Subcutaneous abdominal adipose tissue (tissue), 5 donors: Measurements from ENCODE around the gene NFIC.

Experiments used
- H3K27ac ChIP-seq: one replicate; pipeline ENCODE4 v1.7.0; 2013; ENCODE audit warnings: low read depth, mild to moderate bottlenecking, inconsistent platforms, low read length, moderate library complexity
- H3K27me3 ChIP-seq, 5 donors: one replicate each; pipeline ENCODE4 v1.7.0; 2013; ENCODE audit warnings: low read length in 5 of 5, inconsistent platforms in 1 of 5; ENCODE audit not compliant: control insufficient read depth in 5 of 5, insufficient read depth in 4 of 5
- H3K36me3 ChIP-seq, 5 donors: one replicate each; pipeline ENCODE4 v1.7.0; 2013; ENCODE audit warnings: low read length in 5 of 5; ENCODE audit not compliant: control insufficient read depth in 5 of 5, insufficient read depth in 5 of 5
- H3K4me1 ChIP-seq, 5 donors: one replicate each; pipeline ENCODE4 v1.7.0; 2013; ENCODE audit warnings: low read length in 5 of 5, mild to moderate bottlenecking in 3 of 5, moderate library complexity in 1 of 5; ENCODE audit not compliant: control insufficient read depth in 5 of 5, insufficient read depth in 5 of 5
- H3K4me3 ChIP-seq, 5 donors: one replicate each; pipeline ENCODE4 v1.7.0; 2013; ENCODE audit warnings: low read length in 5 of 5, low read depth in 1 of 5
- H3K9ac ChIP-seq, 5 donors: one replicate each; pipeline ENCODE4 v1.7.0; 2013; ENCODE audit warnings: low read length in 5 of 5, mild to moderate bottlenecking in 4 of 5, moderate library complexity in 3 of 5
- H3K9me3 ChIP-seq, 5 donors: one replicate each; pipeline ENCODE4 v1.7.0; 2013; ENCODE audit warnings: low read length in 5 of 5; ENCODE audit not compliant: control insufficient read depth in 5 of 5
- donor health status: healthy.
- donor health status: healthy.
- donor health status: healthy.
- donor health status: healthy.
- donor health status: healthy.

NFIC gene

DNA sequence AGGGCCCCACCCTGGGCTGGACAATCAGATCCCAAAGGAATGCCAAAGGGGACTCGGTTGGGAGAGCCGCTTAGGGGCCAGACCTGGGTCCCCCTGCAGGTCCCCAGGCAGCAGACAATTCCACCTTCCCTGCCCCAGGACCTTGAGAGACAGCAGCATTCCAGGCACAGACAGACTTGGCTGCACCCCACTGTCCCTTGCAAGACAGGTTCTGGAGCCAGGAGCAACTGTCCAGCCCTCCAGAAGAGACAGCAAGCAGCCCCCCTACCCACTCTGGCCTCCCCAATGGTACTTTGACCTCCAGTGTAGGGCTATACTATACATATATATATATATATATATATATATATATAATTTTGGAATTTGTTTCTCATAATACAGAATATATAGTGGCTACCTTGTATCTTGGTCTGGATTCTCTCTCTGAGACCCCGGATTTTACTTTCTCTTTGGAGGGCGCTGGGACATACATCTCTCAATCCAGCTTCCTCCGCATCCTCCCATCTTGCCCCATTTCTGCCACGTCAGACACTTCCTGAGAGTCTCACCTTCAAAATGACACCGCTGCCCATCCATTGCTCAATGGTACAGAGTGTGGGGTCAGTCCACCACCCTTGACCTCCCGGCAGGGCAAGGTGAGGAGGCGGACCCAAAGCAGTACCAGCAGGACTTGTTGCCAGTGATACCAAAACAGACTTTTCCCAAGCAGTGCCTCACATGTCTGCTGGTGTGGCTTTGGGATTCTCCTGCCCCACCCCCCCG, 101.2 kb downstream of the NFIC start:
- Histone ChIP-seq H3K36me3 (peaks cover 0 to 11% (median 7%) of the 10 kb centered on the region in 5 donors), H3K4me1 (peaks cover 0 to 35% (median 26%) of the 10 kb centered on the region in 5 donors), H3K9me3 (no peaks in the 10 kb centered on the region), H3K9ac (no peak overlapping the region), H3K27me3 (no peaks in the 10 kb centered on the region), H3K27ac (no peak overlapping the region), H3K4me3 (no peak overlapping the region)

- Histone ChIP-seq H3K9ac (no peak overlapping the region), H3K27ac (no peak overlapping the region)
These were observed 101.8 kb downstream of the NFIC start for GRCh38 chr19:3468211-3468610.

DNA sequence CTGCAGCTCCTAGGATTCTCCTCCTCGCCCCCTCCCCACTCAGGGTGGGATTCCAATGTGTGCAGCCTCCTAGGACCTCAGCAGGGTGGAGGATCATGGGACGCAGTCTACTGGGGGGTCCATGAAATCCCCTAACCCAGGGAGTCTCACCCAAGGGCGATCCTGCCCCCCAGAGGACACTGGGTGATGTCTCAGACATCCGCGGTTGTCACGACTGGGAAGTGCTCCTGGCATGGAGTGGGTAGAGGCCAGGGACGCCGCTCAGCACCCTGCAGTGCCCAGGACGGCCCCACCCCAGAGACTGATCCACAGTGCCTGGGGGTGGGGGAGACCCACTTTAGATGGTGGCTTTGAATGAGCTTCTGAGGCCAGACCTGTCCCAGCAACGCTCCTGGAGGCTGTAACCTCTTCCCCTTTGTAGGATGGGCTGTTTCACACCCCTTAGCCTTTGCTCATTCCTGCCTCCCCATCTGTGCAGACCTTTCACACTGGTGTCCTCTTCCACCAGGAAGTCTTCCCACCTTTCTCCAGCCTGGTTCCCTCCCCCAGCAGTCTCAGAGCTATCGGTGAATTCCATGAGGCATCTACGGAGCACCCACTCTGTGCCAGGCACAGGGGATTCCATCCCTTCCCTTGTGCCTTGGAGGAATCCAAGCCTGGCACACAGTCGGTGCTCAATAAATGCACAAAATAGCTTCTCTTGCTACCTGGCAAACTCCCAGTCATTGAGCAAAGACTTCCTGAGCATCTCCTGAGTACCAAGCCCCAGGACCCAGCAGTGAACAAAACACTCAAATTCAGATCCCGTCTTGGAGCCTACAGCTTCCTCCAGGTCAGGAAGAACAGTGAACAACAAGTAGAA, 103.5 kb downstream of the NFIC start:
- Histone ChIP-seq H3K4me3 (no peak overlapping the region), H3K36me3 (peaks cover 0 to 2% (median 0%) of the 10 kb centered on the region in 5 donors), H3K27me3 (no peaks in the 10 kb centered on the region), H3K4me1 (peaks cover 0 to 34% (median 26%) of the 10 kb centered on the region in 5 donors), H3K9me3 (no peaks in the 10 kb centered on the region), H3K9ac (peak overlapping the region in 1 of 5 donors; percentile 25), H3K27ac (no peak overlapping the region)

More at GRCh38 chr19:3468211-3468610, 101.8 kb downstream of the NFIC start:
- H3K4me1 ChIP-seq = peaks cover 0 to 35% (median 26%) of the 10 kb centered on the region in 5 donors
- H3K36me3 ChIP-seq = peaks cover 0 to 5% (median 2%) of the 10 kb centered on the region in 5 donors
- H3K9me3 ChIP-seq = no peaks in the 10 kb centered on the region
- no peak overlapping the region for H3K4me3 ChIP-seq
- no peaks in the 10 kb centered on the region for H3K27me3 ChIP-seq

- H3K36me3 ChIP-seq = peaks cover 0 to 2% (median 0%) of the 10 kb centered on the region in 5 donors
- no peak overlapping the region for H3K27ac ChIP-seq
- H3K4me1 ChIP-seq = peaks cover 0 to 31% (median 23%) of the 10 kb centered on the region in 5 donors
- no peaks in the 10 kb centered on the region for H3K27me3 ChIP-seq
- H3K9ac ChIP-seq = no peak overlapping the region
- no peaks in the 10 kb centered on the region for H3K9me3 ChIP-seq
- H3K4me3 ChIP-seq = no peak overlapping the region
These were observed 104.2 kb downstream of the NFIC start for GRCh38 chr19:3470500-3471128.

DNA sequence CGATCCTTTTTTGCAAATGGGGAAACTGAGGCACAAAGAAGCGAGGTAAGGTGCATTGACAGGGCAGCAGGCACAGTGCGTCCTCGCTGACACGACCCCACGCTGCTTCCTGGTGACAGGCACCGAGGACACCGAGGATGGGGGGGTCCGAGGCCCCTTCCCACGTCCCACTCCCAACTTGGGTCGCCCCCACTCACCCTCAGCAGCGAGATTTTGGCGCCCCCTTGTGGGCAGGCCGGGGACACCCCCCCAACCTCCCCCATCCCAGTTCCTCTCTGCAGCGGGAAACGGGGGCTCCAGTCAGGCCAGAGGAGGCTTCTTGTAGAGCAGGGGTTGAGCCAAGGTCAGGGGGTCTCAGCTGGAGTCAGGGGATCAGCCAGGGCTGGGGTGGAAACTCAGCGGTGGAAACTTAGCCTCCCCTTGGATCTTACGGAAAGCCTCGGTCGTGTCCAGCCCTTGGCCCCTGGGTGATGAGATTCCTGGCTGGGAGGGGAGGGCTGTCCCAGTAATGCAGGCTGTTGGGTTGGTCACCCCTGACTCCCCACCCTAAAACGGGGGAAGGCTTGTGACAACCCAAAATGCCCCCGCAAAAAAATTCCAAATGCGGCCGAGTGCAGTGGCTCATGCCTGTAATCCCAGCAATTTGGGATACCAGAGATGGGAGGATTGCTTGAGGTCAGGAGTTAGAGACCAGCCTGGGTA, 105.7 kb downstream of the NFIC start:
- peaks cover 0 to 2% (median 0%) of the 10 kb centered on the region in 5 donors for H3K36me3 ChIP-seq
- peaks cover 0 to 16% (median 11%) of the 10 kb centered on the region in 5 donors for H3K4me1 ChIP-seq
- H3K27me3 ChIP-seq = peaks cover 0 to 6% (median 5%) of the 10 kb centered on the region in 5 donors
- no peak overlapping the region for H3K9ac ChIP-seq
- peaks cover 0 to 2% (median 0%) of the 10 kb centered on the region in 5 donors for H3K9me3 ChIP-seq
- no peak overlapping the region for H3K27ac ChIP-seq
- no peak overlapping the region for H3K4me3 ChIP-seq

- H3K4me3 ChIP-seq = no peak overlapping the region
- no peak overlapping the region for H3K27ac ChIP-seq
- H3K9ac ChIP-seq = no peak overlapping the region
- peaks cover 0 to 2% (median 0%) of the 10 kb centered on the region in 5 donors for H3K9me3 ChIP-seq
- no peaks in the 10 kb centered on the region for H3K36me3 ChIP-seq
- H3K4me1 ChIP-seq = peaks cover 0 to 10% (median 6%) of the 10 kb centered on the region in 5 donors
- peaks cover 0 to 12% (median 8%) of the 10 kb centered on the region in 5 donors for H3K27me3 ChIP-seq
These were observed 107.6 kb downstream of the NFIC start for GRCh38 chr19:3474010-3474409.

DNA sequence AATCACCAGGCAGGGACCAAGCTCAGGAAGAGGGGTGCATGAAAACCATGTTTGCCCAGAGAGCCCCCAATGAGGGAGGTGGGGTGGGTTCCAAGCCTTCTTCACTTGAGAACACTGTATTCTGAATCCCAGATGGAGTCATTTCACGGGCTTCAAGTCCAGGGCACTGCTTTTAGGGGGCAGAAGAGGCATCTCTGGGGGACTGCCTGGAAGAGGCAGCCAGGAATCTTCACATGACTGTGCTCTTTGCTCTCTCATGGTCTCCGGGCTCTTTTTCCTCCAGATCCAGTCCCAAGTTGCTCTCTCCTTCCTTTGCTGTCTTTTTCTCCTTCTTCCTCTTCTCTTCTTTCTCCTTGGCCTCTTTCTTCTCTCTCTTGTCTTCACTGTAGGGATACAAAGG, 108.2 kb downstream of the NFIC start:
- H3K27me3 ChIP-seq = peaks cover 0 to 14% (median 8%) of the 10 kb centered on the region in 5 donors
- no peak overlapping the region for H3K9ac ChIP-seq
- no peak overlapping the region for H3K4me3 ChIP-seq
- peaks cover 0 to 2% (median 0%) of the 10 kb centered on the region in 5 donors for H3K9me3 ChIP-seq
- no peak overlapping the region for H3K27ac ChIP-seq
- H3K36me3 ChIP-seq = no peaks in the 10 kb centered on the region
- peaks cover 0 to 6% (median 5%) of the 10 kb centered on the region in 5 donors for H3K4me1 ChIP-seq

DNA sequence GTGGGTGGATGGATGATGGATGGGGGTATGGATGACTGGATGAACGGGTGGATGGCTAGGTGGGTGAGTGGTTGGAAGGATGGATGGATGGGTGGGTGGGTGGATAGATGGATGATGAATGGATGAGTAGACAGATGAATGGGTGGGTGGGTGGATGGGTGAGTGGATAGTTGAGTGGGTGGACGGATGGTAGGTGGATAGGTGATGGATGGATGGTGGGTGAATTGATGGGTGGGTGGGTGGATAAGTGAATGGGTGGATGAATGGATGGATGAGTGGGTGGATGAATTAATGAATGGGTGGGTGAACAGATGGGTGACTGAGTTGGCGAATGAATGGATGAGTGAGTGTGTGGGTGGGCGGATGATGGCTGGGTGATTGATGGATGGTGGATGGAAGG, 109.1 kb downstream of the NFIC start:
- no peaks in the 10 kb centered on the region for H3K36me3 ChIP-seq
- peaks cover 0 to 2% (median 0%) of the 10 kb centered on the region in 5 donors for H3K9me3 ChIP-seq
- H3K27me3 ChIP-seq = peaks cover 0 to 17% (median 9%) of the 10 kb centered on the region in 5 donors
- no peak overlapping the region for H3K9ac ChIP-seq
- no peak overlapping the region for H3K4me3 ChIP-seq
- H3K4me1 ChIP-seq = peaks cover 0 to 6% (median 5%) of the 10 kb centered on the region in 5 donors
- H3K27ac ChIP-seq = no peak overlapping the region

- Histone ChIP-seq H3K4me3 (no peak overlapping the region), H3K9me3 (peaks cover 0 to 2% (median 0%) of the 10 kb centered on the region in 5 donors), H3K27me3 (peaks cover 13 to 30% (median 23%) of the 10 kb centered on the region in 5 donors), H3K27ac (no peak overlapping the region), H3K4me1 (peaks cover 0 to 6% (median 5%) of the 10 kb centered on the region in 5 donors), H3K36me3 (no peaks in the 10 kb centered on the region), H3K9ac (no peak overlapping the region)
These were observed 110.4 kb downstream of the NFIC start for GRCh38 chr19:3476830-3477229.
